AG20443 (cell line): Measurements from ENCODE around the gene FRMD7.
"Not testable (repeated sequence)": the region's sequence is repeated elsewhere in the genome, so short reads cannot be mapped to it uniquely, and the experiment has no call there.

ENCODE experiments used
- DNase-seq: peaks from one replicate; pipeline ENCODE4 v3.0.0; 2012; ENCODE audit warnings: low spot score, mixed read lengths

FRMD7 gene, protein sequence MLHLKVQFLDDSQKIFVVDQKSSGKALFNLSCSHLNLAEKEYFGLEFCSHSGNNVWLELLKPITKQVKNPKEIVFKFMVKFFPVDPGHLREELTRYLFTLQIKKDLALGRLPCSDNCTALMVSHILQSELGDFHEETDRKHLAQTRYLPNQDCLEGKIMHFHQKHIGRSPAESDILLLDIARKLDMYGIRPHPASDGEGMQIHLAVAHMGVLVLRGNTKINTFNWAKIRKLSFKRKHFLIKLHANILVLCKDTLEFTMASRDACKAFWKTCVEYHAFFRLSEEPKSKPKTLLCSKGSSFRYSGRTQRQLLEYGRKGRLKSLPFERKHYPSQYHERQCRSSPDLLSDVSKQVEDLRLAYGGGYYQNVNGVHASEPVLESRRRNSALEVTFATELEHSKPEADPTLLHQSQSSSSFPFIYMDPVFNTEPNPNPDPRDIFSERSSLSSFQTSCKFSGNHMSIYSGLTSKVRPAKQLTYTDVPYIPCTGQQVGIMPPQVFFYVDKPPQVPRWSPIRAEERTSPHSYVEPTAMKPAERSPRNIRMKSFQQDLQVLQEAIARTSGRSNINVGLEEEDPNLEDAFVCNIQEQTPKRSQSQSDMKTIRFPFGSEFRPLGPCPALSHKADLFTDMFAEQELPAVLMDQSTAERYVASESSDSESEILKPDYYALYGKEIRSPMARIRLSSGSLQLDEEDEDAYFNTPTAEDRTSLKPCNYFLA

DNA sequence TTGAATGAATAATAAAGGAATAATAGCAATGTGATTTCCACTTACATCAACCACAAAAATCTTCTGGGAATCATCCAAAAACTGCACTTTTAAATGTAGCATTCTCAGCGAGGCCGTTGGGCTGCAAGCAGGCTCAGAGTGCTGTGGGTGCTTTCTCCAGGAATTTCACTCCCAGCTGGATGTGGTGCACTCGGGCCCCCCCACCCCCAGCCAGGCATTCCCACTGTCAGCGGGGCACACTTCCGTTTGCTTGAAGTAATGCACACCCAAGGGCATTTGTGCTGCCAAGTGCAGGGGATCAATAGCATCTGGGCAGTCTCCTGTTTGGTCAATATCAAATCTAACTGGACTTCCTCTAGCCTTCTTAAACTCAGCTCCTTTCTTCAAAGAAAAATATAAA, at the start of gene FRMD7:
Gene FRMD7, minus strand, starts transcription at position 278 of the 400 bp plus-strand sequence. Its CDS starts 176 bp downstream, at position 102.
- DNase-seq: no peak

DNA sequence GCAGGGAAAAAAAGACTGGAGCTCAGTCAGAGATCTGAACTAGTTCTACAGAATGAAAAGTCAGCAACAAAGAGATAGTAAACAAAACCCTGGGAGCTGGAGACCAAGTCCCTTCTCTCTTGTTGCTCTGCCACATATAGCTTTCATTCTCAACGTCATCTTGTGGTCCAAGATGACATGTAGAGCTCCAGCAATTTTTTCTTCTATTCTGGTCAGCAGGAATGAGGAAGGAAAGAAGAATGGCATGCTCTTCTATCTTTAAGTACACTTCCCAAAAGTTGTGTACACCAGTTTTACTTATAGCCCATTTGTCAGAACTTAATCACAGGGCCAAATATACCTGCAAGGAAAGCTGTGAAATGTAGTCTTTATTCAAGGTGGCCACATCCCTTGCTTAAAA, 45.8 kb upstream of the FRMD7 start:
- DNase-seq: no peak

GRCh38 chrX:132171881-132172280, 44.1 kb upstream of the FRMD7 start:
- no peak for DNase-seq

GRCh38 chrX:132171478-132171877, 43.7 kb upstream of the FRMD7 start:
- DNase-seq: no peak

DNA sequence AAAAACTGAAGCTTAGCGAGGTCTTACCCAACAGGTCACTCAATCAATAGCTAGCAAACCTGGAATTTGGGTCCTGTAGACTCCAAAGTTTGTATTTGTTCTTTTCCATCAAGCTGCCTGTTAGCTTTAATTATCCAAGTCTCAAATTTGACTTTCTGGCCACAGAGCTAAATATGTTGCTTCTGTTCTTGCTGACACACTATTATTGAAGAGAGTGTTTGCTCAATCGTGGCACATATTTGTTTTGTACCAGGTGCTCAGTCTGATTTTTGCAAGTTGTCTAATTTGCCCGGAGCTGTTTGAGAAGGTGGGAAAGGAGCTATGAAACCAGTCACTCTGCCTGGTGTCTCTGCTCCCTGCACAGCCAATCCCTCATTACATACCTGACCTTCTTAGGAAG, 41.7 kb upstream of the FRMD7 start:
- no peak for DNase-seq

GRCh38 chrX:132165651-132166050, 37.8 kb upstream of the FRMD7 start:
- DNase-seq: no peak

DNA sequence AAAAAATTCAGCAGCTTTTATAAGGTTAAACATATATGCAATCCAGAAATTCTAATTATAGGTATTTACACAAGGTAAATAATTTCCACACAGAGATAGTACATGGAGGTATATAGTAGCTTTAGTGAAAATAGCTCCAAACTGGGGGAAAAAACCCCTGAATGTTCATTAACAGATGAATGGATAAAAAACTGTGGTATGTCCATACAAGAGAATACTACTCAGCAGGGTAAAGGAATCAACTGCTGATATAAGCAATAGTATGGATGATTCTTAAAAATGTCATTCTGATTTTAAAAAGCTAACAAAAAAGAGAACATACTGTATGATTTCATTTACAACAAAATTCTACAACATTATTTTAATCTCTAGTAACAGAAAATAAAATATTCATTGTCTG, 37.2 kb upstream of the FRMD7 start:
- DNase-seq: no peak

DNA sequence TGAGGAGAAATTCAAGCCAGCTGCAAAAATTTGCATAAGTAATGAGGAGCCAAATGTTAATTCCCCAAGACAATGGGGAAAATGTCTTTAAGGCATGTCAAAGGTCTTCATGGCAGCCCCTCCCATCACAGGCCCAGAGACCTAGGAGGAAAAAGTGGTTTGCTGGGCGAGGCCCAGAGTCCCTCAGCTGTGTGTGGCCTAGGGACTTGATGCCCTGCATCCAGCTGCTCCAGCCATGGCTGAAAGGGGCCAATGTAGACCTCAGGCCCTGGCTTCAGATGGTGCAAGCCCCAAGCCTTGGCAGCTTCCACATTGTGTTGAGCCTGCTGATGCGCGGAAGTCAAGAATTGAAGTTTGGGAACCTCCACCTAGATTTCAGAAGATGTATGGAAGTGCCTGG, 35.3 kb upstream of the FRMD7 start:
- not testable (repeated sequence) for DNase-seq

- no peak for DNase-seq
These were observed 25.3 kb upstream of the FRMD7 start for GRCh38 chrX:132153166-132153565.

DNA sequence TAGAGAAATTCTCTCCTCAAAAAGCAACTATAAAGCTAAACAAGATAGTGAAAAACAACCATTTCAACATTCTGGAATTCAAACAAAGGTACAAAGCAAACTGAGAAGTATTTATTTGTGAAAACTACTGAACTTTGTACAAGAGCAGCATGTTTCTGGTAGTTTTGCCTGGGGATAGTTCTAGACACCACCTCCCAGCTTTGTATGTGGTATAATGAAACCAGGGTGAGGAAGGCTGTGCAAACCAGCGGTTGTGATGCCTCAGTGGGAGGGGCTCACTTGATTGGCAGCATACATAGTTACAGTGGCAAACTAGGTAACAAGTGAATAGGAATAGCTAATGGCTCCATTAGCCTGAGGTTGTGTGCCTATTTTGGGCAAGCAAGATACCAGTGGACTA, 18.6 kb upstream of the FRMD7 start:
- DNase-seq: no peak

DNA sequence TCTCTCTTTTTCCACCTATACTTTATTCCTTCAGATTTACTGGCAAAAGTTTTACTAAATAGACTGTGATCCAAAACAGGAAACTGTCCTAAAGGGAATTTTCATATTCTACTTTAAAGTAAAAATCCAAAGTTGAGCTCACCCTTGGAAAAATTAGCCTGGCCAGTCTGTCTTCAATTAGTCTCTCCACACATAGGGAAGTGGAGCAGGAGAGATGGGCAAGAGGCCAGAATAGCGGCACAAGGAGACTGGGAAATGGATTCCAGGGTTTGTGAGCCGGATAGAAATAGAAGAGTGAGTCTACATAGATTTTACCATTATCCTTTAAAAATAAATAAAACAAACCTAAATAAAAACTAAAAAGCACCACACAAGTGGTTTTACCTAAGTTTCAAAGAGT, 16.2 kb upstream of the FRMD7 start:
- DNase-seq: no peak

DNA sequence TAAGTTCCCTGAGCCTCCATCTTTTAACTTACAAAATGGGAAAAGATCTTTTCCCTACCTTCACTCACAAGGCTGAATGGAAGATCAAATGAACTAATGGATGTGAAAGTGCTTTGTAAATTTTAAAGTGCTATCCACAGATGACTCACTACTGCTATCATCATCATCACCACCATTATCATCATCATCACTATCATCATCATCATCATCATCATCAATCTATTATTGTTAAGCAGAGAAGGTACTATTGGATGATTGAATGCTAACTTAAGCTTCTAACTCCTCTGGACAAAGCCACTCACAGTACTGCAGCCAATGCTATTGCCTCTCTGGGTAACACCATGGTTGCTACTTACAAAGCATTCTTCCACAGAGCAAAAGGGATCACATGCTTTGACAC, 1.9 kb downstream of the FRMD7 start:
- DNase-seq: no peak

GRCh38 chrX:132120913-132121312, 6.9 kb downstream of the FRMD7 start:
- no peak for DNase-seq

DNA sequence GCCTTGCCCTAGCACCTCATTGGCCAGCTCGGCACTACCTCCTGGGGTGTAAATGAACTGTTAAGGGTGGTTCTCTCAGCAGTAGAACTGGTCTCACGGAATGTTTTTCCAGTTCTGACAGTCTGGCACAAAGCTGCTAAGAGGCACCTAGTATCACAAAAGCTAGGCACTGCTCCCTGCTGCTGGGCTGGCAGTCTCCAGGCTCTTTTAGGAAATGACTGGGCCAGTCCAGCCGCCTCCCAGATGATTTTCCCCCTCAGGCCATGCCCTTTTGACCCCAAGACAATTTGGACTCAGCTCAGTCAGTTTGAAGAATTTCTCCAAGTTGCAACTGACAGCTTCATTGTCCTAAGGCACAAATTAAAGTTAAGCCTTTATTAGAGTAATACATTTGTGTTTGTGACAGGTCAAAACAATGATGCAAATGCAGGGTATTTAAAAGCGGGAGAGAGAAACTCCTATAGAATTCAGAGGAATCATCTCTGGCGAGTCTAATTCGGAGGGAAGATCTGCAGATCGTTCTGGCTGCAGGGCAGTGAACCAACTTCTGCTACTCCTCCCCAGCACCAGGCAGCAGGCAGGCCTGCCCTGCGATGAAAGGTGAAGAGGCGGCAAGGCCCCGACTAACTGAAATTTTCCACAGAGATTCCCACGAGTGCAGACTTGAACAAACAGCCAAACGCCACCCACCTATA, 7.9 kb downstream of the FRMD7 start:
- no peak for DNase-seq

- DNase-seq: no peak
These were observed 8.5 kb downstream of the FRMD7 start for GRCh38 chrX:132119283-132119682.

DNA sequence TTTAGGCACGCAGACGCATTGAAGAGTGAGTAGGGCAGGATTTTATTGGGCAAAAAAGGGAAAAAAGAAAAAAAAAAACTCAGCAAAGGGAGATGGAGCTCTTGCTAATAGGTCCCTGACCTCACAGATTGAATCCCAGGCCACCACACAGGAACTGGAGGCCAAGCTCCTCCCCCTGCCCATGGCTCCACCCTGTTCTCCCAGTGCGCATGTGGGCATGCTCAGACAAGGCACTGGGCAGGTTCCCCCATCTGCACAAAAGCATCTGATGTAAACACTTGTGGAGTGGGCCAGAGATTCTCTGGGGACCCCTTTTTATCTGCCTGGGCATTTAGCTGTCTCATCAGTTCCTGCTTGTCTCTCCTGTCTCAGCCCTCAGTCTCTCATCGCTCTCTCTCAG, 9.5 kb downstream of the FRMD7 start:
- no peak for DNase-seq

DNA sequence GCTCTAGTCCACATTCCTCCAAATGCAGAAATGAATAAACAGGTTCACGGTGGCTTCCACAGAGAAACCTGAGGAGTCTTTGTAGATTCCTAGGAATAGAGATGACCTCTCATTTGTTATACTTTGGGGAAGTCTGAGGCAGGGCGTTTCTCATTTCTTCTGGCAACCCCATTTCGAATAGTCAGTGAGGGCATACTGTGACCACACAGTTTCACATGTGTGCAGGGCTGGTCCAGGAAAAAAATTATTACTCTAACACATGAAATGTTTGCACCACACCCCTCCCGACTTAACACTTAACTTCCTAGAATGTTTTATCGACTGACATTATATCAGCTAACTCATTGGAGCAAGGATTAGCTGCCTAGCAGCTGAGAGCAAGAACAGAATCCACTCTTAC, 12.0 kb downstream of the FRMD7 start:
- DNase-seq: no peak

GRCh38 chrX:132114607-132115006, 13.2 kb downstream of the FRMD7 start:
- no peak for DNase-seq

DNA sequence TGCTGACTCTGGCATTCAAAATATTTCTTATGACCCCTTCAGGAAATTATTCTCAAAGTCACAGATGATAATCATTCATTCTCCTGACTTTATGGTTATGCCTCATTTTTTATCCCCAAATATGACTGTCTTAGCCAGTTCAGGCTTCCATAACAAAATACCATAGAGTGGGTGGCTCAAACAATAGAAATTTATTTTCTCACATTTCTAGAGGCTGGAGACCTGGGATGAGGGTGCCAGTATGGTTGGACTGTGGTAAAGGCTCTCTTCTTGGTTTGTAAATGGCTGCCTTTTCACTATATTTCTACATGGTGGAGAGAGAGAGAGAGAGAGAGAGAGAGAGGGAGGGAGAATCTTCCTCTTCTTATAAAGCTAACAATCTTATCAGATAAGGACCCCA, 20.5 kb downstream of the FRMD7 start:
- no peak for DNase-seq

DNA sequence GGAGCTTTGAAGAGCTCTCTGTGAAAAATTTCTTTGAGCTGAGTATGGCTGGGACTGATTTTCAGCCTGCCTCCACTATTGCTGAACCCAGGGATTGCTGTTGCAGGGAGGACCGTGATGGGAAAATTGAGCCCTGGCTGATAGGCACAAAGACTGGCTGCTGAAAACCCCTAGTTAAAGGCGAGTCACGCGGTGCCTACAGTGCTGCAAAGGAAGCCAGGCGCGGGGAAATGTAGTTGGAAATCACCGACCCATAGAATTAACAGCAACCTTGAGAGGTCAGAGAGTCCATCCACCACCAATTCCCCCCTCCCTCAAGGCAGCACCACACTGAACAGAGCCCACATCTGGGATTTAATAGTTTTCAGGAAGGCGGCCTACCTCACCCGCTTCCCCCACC, 26.0 kb downstream of the FRMD7 start:
- DNase-seq: no peak

DNA sequence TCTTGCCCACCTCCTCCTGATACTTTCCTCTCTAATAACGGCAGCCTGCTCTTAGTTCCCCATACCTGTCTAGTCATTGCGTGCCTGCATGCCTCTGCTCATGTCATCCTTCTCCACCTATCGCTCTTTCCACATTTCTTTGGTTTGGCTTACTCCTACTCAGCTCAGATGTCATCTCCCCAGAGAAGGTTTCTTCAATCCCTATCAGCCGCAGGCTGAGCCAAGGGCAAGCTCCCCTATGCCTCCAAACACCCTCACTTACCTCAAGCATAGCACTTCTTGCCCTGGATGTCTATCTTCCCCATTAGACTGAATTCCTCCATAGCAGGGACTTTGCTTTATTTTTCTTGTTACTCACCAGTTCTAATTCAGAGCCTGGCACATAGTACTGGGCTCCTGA, 26.6 kb downstream of the FRMD7 start:
- DNase-seq: no peak

GRCh38 chrX:132098704-132099103, 29.1 kb downstream of the FRMD7 start:
- DNase-seq: not testable (repeated sequence)

- peak; percentile 7 for DNase-seq
These were observed 33.7 kb downstream of the FRMD7 start for GRCh38 chrX:132094164-132094563.
